HEK293T (cell line): Measurements from ENCODE around the gene GNAT3.

Source experiments
- ARNT ChIP-seq: fragments of 450-650 bp; IDR thresholded peaks from 2 replicates; pipeline ENCODE4 v1.6.1; 2017; ENCODE audit warnings: mild to moderate bottlenecking
- BHLHE40 ChIP-seq: fragments of 450-650 bp; IDR thresholded peaks from 2 replicates; pipeline ENCODE4 v1.6.1; 2016; ENCODE audit warnings: mild to moderate bottlenecking, moderate library complexity, borderline replicate concordance
- CTBP1 ChIP-seq: fragments of 450-650 bp; IDR thresholded peaks from 2 replicates; pipeline ENCODE4 v1.6.1; 2016; ENCODE audit warnings: borderline replicate concordance
- ELF4 ChIP-seq: fragments of 450-650 bp; IDR thresholded peaks from 2 replicates; pipeline ENCODE4 v1.6.1; 2017; ENCODE audit warnings: antibody characterized with exemption
- FOXK2 ChIP-seq: fragments of 450-650 bp; IDR thresholded peaks from 2 replicates; pipeline ENCODE4 v1.6.1; 2016; ENCODE audit warnings: mild to moderate bottlenecking
- FOXM1 ChIP-seq: fragments of 450-650 bp; IDR thresholded peaks from 2 replicates; pipeline ENCODE4 v1.6.1; 2017; ENCODE audit warnings: mild to moderate bottlenecking, borderline replicate concordance
- HDGF ChIP-seq: fragments of 450-650 bp; IDR thresholded peaks from 2 replicates; pipeline ENCODE4 v1.6.1; 2017; ENCODE audit warnings: antibody characterized with exemption, borderline replicate concordance
- LEF1 ChIP-seq: fragments of 450-650 bp; IDR thresholded peaks from 2 replicates; pipeline ENCODE4 v1.6.1; 2017; ENCODE audit warnings: mild to moderate bottlenecking, borderline replicate concordance
- NFRKB ChIP-seq: fragments of 450-650 bp; IDR thresholded peaks from 2 replicates; pipeline ENCODE4 v1.6.1; 2016; ENCODE audit warnings: mild to moderate bottlenecking, moderate library complexity
- SP1 ChIP-seq: fragments of 450-650 bp; IDR thresholded peaks from 2 replicates; pipeline ENCODE4 v1.6.1; 2017
- SUZ12 ChIP-seq: fragments of 450-650 bp; IDR thresholded peaks from 2 replicates; pipeline ENCODE4 v1.6.1; 2016; ENCODE audit warnings: mild to moderate bottlenecking
- TARDBP ChIP-seq: fragments of 450-650 bp; IDR thresholded peaks from 2 replicates; pipeline ENCODE4 v1.6.1; 2016
- ZNF384 ChIP-seq: fragments of 450-650 bp; IDR thresholded peaks from 2 replicates; pipeline ENCODE4 v1.6.1; 2016
- TF ChIP-seq, protein P1 (sequence below): fragments of 450-650 bp; IDR thresholded peaks from 2 replicates; pipeline ENCODE4 v1.6.1; 2016

DNA sequence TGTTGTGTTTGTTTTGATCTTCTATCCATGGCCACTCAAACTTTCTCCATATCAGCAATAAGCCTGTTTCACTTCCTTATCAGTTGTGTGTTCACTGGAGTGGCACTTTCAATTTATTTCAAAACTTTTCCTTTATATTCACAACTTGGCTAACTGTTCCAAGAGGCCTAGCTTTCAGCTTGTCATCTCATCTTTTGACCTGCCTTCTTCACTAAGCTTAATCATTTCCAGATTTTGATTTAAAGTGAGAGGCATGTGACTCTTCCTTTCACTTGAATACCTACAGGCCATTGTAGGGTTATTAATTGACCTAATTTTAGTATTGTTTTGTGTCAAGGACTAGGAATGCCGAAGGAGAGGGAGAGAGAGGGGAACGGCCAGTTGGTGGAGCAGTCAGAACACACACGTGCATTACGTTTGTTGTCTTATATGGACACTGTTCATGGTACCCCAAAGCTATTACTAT lies 5.5 kb upstream of the GNAT3 start:
- TF ChIP-seq SP1 = no peak
- no peak for TF ChIP-seq CTBP1
- no peak for TF ChIP-seq TARDBP
- no peak for TF ChIP-seq FOXM1
- no peak for TF ChIP-seq SUZ12
- no peak for TF ChIP-seq ARNT
- no peak for TF ChIP-seq NFRKB
- no peak for TF ChIP-seq ZNF384
- no peak for TF ChIP-seq ELF4
- TF ChIP-seq, protein P1, sequence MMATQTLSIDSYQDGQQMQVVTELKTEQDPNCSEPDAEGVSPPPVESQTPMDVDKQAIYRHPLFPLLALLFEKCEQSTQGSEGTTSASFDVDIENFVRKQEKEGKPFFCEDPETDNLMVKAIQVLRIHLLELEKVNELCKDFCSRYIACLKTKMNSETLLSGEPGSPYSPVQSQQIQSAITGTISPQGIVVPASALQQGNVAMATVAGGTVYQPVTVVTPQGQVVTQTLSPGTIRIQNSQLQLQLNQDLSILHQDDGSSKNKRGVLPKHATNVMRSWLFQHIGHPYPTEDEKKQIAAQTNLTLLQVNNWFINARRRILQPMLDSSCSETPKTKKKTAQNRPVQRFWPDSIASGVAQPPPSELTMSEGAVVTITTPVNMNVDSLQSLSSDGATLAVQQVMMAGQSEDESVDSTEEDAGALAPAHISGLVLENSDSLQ = no peak
- no peak for TF ChIP-seq FOXK2
- no peak for TF ChIP-seq LEF1
- no peak for TF ChIP-seq HDGF
- no peak for TF ChIP-seq BHLHE40
